ENCODE results near the gene SLC6A9. TPM values are rescaled to one million over a fixed set of nuclear protein-coding genes. Genes with fewer than 3 reads are reported as not detected.

Gene SLC6A9
- total RNA-seq, 1 experiment from 2014 or later = 6.0 TPM

DNA sequence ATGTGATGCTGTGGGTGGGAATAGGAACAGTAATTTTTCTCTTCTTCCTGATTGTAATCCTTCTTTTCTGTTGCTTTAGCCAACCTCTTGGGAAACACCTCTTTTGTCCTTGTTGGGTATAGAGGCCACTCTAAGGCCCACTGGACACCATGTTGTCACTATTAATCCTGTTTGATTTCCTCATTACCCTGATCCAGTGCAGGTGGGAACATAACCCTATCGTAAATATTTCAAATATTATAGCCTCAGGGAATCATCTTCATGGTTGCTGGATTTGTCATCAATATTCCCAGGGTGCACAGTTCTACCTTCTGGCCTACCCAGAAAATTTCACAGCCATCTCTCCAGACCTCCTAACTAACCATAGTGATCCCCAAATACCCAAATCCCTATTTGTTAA, 27.9 kb upstream of the SLC6A9 start:
- Histone ChIP-seq H3K27me3 (no peaks in the 10 kb centered on the region), H3K36me3 (peaks cover 15% of the 10 kb centered on the region), H3K9me3 (no peaks in the 10 kb centered on the region), H3K4me3 (no peak overlapping the region)
- DNase-seq = no peak

DNA sequence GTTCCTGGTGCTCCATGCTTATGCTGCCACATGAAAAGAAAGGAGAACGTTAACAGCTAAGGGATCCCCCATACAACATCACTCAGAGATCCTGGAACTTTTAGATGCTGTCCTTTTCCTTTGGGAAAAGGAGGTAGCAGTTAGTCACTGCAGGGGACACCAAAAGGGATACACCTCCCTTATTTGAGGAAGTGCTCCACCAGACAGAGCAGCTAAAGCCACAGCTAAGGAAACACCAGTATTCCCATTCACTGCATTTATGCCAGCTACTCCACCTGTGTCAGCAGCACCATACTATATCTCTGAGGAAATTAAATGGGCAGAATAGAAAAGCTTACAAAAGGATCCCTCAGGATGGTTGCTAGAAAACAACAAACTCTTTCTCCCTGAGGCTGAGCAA, 26.0 kb upstream of the SLC6A9 start:
- H3K27me3 ChIP-seq = no peaks in the 10 kb centered on the region
- H3K36me3 ChIP-seq = peaks cover 20% of the 10 kb centered on the region
- no peak overlapping the region for H3K4me3 ChIP-seq
- DNase-seq = no peak
- no peaks in the 10 kb centered on the region for H3K9me3 ChIP-seq

DNA sequence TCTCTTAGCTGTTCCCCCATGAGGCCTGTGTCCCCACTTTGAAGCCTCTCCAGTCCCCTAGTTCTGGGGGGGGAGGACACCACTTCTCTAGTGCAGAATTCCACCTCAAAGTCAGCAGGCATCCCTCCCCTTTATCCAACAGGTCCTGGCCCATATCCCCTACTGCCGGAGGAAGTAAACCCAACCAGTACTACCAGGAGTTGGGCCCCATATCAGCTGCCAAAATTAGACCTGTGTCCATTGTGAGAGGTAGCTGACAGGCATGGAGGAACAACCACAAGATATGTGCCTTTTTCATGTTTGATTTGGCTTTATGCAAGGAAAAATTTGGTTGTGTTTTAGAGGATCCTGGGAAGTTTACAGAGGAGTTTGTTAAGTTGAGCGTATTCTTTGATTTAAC, 22.1 kb upstream of the SLC6A9 start:
- Histone ChIP-seq H3K27me3 (no peaks in the 10 kb centered on the region), H3K9me3 (no peaks in the 10 kb centered on the region), H3K36me3 (peaks cover 14% of the 10 kb centered on the region), H3K4me3 (no peak overlapping the region)
- no peak for DNase-seq

DNA sequence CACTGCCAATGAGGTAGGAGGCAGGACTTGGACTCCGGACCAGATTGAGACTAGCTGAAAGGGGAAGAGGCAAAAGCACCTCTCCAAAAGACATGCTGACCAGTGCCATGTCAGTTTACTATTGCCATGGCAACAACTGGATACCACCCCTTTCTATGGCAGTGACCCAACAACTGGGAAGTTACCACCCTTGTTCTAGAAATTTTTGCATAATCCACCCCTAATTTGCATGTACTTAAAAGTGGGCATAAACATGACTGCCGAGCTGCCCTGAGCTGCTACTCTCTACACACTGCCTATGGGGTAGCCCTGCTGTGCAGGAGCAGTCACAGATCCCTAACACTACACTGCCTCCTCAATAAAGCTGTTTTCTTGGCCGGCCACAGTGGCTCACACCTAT, 19.0 kb upstream of the SLC6A9 start:
- H3K4me3 ChIP-seq = peak overlapping the region; percentile 42; the same call in 1 of the 2 replicates
- peak; percentile 60 for DNase-seq

DNA sequence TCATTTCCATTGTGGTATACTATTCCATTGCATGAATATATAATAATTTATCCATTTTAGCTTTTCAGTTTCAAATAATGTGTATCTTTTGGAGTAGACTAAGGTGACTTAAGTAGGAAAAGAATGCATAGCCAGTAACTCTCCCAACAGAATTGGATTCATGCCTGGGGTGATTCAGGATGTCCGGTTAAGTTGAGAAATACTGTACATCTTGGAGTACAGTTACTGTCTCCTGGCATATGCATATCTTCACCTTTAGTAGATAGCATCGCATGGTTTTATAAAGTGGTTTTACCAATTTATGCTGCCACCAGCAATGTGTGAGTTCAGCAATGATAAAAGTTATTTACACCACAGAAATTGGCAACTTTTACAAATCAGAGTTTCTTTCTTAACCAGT, 18.6 kb upstream of the SLC6A9 start:
- no peaks in the 10 kb centered on the region for H3K9me3 ChIP-seq
- peak overlapping the region; percentile 42 for H3K4me3 ChIP-seq
- H3K36me3 ChIP-seq = peaks cover 12% of the 10 kb centered on the region
- H3K27me3 ChIP-seq = no peaks in the 10 kb centered on the region
- peak; percentile 79 for DNase-seq

More for the DNA sequence above, 19.0 kb upstream of the SLC6A9 start:
- H3K9me3 ChIP-seq = no peaks in the 10 kb centered on the region
- H3K36me3 ChIP-seq = peaks cover 12% of the 10 kb centered on the region
- H3K27me3 ChIP-seq = no peaks in the 10 kb centered on the region

DNA sequence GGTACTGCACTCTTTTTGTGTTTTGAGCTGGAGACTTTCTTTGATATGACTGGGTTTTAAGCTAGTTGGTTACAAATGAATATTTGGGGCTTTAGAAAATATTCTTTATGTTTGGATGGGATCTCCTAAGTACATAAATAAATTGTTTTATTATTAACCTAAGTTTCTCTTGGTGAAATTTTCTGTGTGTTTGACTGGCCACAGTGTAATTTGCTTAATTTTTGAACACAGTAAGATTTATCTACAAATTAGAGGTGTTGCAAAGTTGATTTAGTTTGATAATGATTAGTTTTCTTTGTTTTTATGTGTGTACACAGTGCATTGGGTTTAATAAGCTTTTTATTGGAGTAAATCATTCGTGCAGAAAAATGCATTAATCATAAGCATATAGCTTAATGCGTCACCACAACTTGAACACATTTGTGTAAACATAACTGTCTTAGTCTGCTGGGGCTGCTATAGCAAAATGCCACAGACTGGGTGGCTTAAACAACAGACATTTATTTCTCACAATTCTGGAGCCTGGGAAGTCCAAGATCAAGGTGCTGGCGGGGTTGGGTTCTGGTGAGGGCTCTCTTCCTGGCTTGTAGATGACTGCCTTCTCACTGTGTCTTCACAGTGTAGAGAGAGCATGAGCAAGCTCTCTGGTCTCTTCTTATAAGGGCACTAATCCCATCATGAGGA, 17.4 kb upstream of the SLC6A9 start:
- Histone ChIP-seq H3K9me3 (no peaks in the 10 kb centered on the region), H3K4me3 (peak overlapping the region; percentile 42), H3K36me3 (peaks cover 12% of the 10 kb centered on the region), H3K27me3 (no peaks in the 10 kb centered on the region)
- DNase-seq = peak; percentile 67

DNA sequence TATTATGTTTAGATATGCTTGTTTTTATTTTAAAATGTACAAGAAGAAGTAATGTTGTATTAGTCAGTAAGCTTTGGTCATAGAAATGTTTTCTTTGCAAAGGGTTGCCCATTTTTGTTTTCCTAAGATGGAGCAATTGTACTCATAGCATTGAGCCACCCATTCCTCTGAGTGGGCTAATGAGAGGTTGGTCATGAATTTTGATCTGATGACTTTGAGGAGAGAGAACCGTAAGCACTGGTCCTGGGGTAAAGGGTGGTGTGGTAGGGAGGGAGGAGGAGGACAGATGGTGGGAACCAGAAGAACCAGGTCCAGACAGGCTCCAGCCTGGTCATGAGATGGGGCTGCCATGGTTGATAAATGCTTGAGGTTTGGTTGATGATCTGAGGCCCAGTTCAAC, 15.9 kb upstream of the SLC6A9 start:
- Histone ChIP-seq H3K9me3 (no peaks in the 10 kb centered on the region), H3K27me3 (no peaks in the 10 kb centered on the region), H3K4me3 (no peak overlapping the region), H3K36me3 (peaks cover 6% of the 10 kb centered on the region; the same call in 1 of the 2 replicates)
- DNase-seq = no peak

DNA sequence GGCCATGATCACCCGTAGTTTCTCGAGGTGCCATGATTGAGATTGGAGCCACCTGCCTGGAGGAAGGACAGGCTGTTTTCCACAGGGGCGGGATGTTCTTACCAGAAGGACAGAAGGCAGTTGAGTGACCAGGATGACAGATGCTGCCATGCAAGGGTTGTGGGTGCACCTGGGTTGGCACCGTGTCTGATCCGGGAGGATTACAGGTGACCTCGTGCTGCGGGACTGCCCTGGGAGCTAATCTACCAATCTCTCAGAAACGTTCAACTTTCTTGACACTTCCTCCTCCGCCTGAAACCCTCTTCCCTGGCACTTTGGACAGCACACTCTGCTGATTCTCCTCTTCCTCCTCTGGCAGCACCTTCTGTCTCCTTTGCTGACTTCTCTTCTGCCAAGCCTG, 13.8 kb upstream of the SLC6A9 start:
- no peaks in the 10 kb centered on the region for H3K36me3 ChIP-seq
- DNase-seq = no peak

DNA sequence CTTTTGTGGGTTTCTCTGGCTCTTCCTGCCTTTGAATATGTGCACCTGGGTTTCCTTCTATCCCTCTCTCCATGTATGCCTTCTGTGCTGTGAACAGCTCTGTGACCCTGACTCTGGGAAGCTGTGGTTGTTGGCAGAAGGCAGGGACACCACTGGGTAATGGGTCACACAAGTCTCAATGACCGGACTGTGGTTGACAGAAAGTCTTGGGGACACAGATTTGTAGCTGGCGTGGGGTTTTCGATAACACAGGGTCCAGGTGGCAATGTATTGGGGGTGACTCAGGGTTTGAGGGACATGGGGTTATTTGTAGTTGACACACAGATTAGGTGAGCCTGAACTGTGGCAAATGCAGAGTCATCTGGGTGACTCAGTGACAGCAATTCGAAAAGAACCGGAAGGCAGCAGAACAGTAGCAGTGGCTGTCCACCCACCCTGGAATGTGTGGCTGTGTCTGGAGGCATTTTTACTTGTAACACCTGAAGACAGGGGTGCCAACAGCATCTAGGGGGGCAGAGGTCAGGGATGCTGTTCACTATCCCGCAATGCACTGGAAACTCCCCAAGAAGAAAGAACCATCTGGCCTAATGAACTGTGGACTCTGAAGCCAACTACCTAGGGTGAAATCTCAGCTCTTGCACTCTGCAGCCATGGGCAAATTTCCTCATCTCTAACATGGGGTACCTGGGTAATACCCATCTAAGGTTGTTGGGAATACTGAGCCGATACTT, 13.0 kb upstream of the SLC6A9 start:
- no peaks in the 10 kb centered on the region for H3K36me3 ChIP-seq
- no peak overlapping the region for H3K4me3 ChIP-seq
- H3K9me3 ChIP-seq = no peaks in the 10 kb centered on the region
- no peak for DNase-seq
- no peaks in the 10 kb centered on the region for H3K27me3 ChIP-seq

More for the DNA sequence above, 13.8 kb upstream of the SLC6A9 start:
- Histone ChIP-seq H3K27me3 (no peaks in the 10 kb centered on the region), H3K9me3 (no peaks in the 10 kb centered on the region), H3K4me3 (no peak overlapping the region)

DNA sequence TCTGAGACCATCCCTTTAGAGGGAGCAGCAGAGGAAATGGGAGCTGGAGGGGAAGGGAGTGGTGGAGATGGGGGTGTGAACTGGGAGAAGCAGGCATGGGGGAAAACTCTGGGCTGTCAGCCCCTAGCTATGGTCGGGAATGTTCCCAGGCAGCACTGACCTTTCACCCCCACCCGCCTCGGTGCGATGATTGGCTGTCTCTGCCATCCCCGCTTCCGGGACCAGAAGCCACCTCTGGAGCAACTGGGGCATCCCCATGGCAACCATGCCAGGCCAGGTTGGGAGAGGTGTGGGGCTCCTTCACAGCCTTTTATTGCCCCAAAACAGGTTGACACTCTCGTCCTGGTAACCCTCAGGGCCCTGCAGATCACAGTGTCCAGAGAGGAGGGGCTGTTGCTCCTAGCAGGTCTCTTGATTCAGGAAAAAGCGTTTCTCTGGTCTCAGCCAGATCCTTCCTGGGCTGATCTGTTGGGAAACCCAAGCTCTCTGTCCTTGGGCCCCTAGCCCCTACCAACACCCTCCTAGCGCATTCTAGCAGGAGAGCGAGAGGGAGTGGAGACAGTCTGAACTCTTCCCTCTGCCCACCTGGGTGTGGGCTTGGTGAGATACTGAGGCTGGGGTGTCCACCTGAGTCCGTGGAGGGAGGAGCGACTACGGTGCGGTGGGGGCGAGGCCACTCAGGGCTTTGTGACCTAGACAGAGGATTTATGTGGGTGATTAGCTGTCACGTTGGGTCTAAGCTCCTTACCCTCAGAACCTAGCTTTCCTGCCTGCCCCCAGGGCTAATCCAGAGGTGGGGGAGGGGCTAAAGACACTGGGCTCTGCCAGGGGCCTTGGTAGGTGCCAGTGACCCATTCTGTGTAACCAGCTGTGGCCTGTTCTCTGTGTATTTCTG, 12.2 kb upstream of the SLC6A9 start:
- no peaks in the 10 kb centered on the region for H3K9me3 ChIP-seq
- no peaks in the 10 kb centered on the region for H3K27me3 ChIP-seq
- H3K4me3 ChIP-seq = no peak overlapping the region
- H3K36me3 ChIP-seq = no peaks in the 10 kb centered on the region
- DNase-seq = no peak

DNA sequence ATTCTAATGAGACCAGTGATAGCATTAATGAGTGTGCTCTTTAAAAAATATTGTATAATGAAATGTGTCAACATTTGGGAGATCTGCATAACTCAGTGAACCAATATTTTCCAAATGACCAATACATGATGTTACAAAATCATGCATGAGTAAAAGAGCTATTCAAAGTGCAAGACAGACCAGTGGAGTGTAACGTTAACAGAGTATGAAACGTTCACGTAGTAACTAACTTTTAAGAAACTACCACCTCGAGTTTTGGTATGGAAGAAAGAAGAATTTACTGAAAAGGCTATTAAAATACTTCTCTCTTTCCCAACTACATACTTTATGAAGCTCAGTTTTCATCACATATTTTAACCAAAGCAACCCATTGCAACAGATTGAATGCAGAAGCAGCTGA, 9.6 kb upstream of the SLC6A9 start:
- H3K27me3 ChIP-seq = no peaks in the 10 kb centered on the region
- DNase-seq = no peak
- H3K4me3 ChIP-seq = no peak overlapping the region
- no peaks in the 10 kb centered on the region for H3K36me3 ChIP-seq
- no peaks in the 10 kb centered on the region for H3K9me3 ChIP-seq

DNA sequence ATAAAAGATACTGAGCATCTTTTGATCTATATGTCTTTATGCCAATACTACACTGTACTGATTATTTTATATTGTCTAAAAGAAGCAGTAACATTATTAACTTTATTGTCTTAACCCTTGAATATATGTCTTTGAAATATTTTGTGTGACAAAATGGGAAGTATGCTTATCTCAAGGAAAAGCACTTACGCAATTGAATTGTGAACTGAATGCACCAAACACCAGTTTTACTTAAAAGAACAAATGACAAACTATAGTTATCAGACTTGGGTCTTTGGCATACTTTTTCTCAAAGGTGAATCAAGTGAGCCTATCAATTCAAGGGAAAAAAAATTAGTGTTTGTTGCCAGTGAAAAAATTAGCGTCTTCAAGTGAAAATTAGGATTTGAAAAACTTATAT, 9.2 kb upstream of the SLC6A9 start:
- H3K9me3 ChIP-seq = no peaks in the 10 kb centered on the region
- no peaks in the 10 kb centered on the region for H3K27me3 ChIP-seq
- no peak overlapping the region for H3K4me3 ChIP-seq
- H3K36me3 ChIP-seq = no peaks in the 10 kb centered on the region
- DNase-seq = no peak

DNA sequence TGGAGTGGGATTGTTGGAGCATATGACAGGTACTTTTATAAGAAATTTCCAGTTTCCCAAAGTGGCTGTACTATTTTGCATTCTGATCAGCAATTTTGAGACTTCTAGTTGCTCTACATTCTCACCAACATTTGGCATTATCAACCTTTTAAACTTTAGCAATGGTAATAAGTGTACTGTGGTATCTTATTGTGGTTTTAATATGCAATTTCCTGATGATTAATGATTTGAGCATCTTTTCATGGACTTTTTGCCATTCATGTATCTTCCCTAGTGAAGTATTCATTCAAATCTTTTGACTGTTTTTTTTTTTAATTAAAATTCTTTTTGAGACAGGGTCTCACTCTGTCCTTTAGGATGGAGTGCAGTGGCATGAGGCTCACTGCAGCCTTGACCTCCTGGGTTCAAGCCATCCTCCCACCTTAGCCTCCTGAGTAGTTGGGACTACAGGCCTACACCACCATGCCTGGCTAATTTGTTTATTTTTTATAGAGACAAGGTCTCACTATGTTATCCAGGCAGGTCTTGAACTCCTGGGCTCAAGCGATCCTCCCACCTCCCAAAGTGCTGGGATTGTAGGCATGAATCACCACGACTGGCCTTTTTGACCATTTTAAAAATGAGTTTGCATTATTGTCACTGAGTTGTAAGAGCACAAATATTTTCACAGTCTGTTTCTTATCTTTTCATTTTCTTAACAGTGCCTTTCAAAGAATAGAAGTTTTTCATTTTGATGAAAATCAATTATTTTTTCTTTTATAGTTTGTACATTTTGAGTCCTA, 7.8 kb upstream of the SLC6A9 start:
- no peak for DNase-seq
- no peaks in the 10 kb centered on the region for H3K36me3 ChIP-seq
- H3K27me3 ChIP-seq = no peaks in the 10 kb centered on the region
- no peaks in the 10 kb centered on the region for H3K9me3 ChIP-seq
- no peak overlapping the region for H3K4me3 ChIP-seq

DNA sequence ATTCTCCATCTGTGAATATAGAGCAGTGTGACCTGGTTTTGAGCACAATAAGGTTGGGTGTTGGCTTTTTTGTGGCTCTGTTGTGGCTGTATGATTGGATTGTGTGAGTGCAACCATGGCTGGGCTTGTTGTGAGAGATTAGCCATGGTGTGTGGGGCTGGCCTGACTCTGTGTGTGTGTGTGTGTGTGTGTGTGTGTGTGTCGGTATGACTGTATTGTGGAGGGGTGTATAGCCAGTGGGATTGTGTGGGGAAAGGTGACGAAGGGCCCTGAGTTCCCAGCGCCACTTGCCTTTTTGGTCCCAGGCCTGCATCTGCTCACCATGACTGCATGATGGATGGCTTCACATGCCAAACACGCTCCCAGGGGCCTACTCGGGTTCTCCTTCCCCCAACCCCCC, 5.9 kb upstream of the SLC6A9 start:
- DNase-seq = no peak
- Histone ChIP-seq H3K27me3 (no peaks in the 10 kb centered on the region), H3K36me3 (no peaks in the 10 kb centered on the region), H3K9me3 (no peaks in the 10 kb centered on the region), H3K4me3 (no peak overlapping the region)

DNA sequence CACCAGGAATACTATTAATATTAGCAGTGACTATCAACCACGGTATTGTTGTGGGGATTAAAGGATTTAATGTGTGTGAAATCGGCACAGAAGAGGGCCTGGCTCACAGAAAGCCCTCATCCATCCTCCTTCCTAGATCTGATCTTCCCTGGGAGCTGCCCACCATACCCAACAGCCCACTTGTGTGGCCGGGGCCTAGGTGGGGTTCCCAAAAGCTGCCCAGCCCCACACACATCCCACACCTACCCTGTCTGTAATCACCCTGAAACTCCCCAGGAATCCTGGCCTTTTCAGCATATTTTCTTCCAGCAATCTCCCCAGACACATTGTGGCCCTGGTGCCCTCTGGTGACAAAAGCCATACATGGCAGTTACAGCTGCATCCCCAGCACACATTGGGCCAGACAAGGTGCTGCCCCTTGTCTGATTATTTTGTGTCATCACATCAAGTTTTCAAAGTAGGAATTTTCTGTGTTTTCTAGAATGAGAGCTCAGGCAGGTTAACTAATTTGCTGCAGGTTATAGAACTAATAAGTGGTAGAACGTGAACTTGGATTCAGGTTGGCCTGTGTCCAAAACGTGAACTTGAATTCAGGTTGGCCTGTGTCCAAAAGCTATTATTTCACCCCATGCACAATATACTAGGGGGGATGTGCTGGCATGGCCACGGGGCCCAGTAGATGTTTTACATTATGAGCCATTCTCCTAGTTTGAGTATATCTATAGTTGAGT, 5.3 kb upstream of the SLC6A9 start:
- H3K9me3 ChIP-seq = no peaks in the 10 kb centered on the region
- no peak overlapping the region for H3K4me3 ChIP-seq
- H3K27me3 ChIP-seq = no peaks in the 10 kb centered on the region
- DNase-seq = peak; percentile 67
- H3K36me3 ChIP-seq = no peaks in the 10 kb centered on the region

Measured in MG63 (cell line).